Activated CD8-positive, alpha-beta memory T cell treated with anti-CD3 and anti-CD28 coated beads for 24 hours (primary cell): ENCODE results near the gene ITGBL1.

Experiments
- DNase-seq: peaks from one replicate; pipeline ENCODE4 v3.0.0-alpha.2; 2020

Gene ITGBL1

GRCh38 chr13:101634142-101634541 is 181.7 kb downstream of the ITGBL1 start:
- no peak for DNase-seq

GRCh38 chr13:101639711-101640110 is 187.2 kb downstream of the ITGBL1 start:
- no peak for DNase-seq

- DNase-seq, result no peak
Measured at GRCh38 chr13:101640788-101641400, 188.4 kb downstream of the ITGBL1 start.

- DNase-seq, result no peak
Measured at GRCh38 chr13:101645871-101646270, 193.4 kb downstream of the ITGBL1 start.

GRCh38 chr13:101647760-101648159 is 195.3 kb downstream of the ITGBL1 start:
- DNase-seq, result no peak

- no peak for DNase-seq
Measured at GRCh38 chr13:101648766-101649487, 196.5 kb downstream of the ITGBL1 start.

- no peak for DNase-seq
Measured at GRCh38 chr13:101649488-101650126, 197.1 kb downstream of the ITGBL1 start.

GRCh38 chr13:101654883-101655282 is 202.4 kb downstream of the ITGBL1 start:
- no peak for DNase-seq

- DNase-seq, result no peak
Measured at GRCh38 chr13:101655435-101655834, 203.0 kb downstream of the ITGBL1 start.

- DNase-seq, result no peak
Measured at GRCh38 chr13:101660711-101661110, 208.2 kb downstream of the ITGBL1 start.

GRCh38 chr13:101661839-101662238 is 209.4 kb downstream of the ITGBL1 start:
- no peak for DNase-seq

GRCh38 chr13:101673360-101674105 is 221.1 kb downstream of the ITGBL1 start:
- DNase-seq, result no peak

- DNase-seq, result no peak
Measured at GRCh38 chr13:101681834-101682233, 229.4 kb downstream of the ITGBL1 start.

GRCh38 chr13:101686003-101686402 is 233.5 kb downstream of the ITGBL1 start:
- DNase-seq, result no peak

GRCh38 chr13:101690871-101691270 is 238.4 kb downstream of the ITGBL1 start:
- DNase-seq, result no peak

- no peak for DNase-seq
Measured at GRCh38 chr13:101691341-101691860, 238.9 kb downstream of the ITGBL1 start.

GRCh38 chr13:101695870-101696516 is 243.5 kb downstream of the ITGBL1 start:
- no peak for DNase-seq

GRCh38 chr13:101697745-101698144 is 245.3 kb downstream of the ITGBL1 start:
- no peak for DNase-seq

GRCh38 chr13:101698400-101698799 is 245.9 kb downstream of the ITGBL1 start:
- no peak for DNase-seq

- no peak for DNase-seq
Measured at GRCh38 chr13:101700598-101700997, 248.1 kb downstream of the ITGBL1 start.

GRCh38 chr13:101703081-101703480 is 250.6 kb downstream of the ITGBL1 start:
- DNase-seq, result no peak

GRCh38 chr13:101703838-101704237 is 251.4 kb downstream of the ITGBL1 start:
- no peak for DNase-seq

GRCh38 chr13:101706651-101707050 is 254.2 kb downstream of the ITGBL1 start:
- DNase-seq, result no peak
